IMR-90 (cell line): ENCODE data around the gene TMEM143. TPM values are rescaled to one million over a fixed set of nuclear protein-coding genes. Genes with fewer than 3 reads are reported as not detected.

Source experiments
- ATAC-seq: fragments of 200-7000 bp; cut with Tn5 transposase; 2 replicates; pipeline ENCODE4 v1.9.1; 2020; ENCODE audit warnings: low read depth, mild to moderate bottlenecking, moderate library complexity
- BruUV-seq: library from RNA; stranded (reverse); fragments of 400-500 nt; replicated peaks from 2 replicates; lab custom pipeline; 2021; lab: Mats Ljungman, UMichigan
- CTCF ChIA-PET: fragments of 300-600 bp; formaldehyde crosslinking; extraction: SDS; loops from one replicate; lab custom pipeline; 2021; ENCODE audit warnings: antibody characterized with exemption; lab: Yijun Ruan, JAX
- POLR2A ChIA-PET: fragments of 300-600 bp; sonication (Branson Sonifier 250); formaldehyde crosslinking; loops from one replicate; lab custom pipeline; 2022; ENCODE audit warnings: antibody characterized with exemption; ENCODE audit not compliant: unreplicated experiment; lab: Charles Lee
- DNase-seq: peaks from one replicate; pipeline ENCODE4 v3.0.0; 2013
- H2AFZ ChIP-seq: replicated peaks from 2 replicates; pipeline ENCODE3; 2013; ENCODE audit warnings: low read length, mild to moderate bottlenecking; ENCODE audit not compliant: poor library complexity
- H2AK5ac ChIP-seq: 2 replicates; pipeline ENCODE4 v1.6.1; 2013; ENCODE audit warnings: low read depth, low read length, inconsistent platforms
- H2AK9ac ChIP-seq: replicated peaks from 2 replicates; pipeline ENCODE3; 2013; ENCODE audit warnings: mild to moderate bottlenecking, low read depth, low read length, moderate library complexity; ENCODE audit not compliant: poor library complexity
- H2BK120ac ChIP-seq: 2 replicates; pipeline ENCODE4 v1.6.1; 2013; ENCODE audit warnings: low read depth, low read length, inconsistent platforms
- H2BK15ac ChIP-seq: 3 replicates; pipeline ENCODE4 v1.6.1; 2013; ENCODE audit warnings: low read depth, low read length, inconsistent platforms
- H2BK20ac ChIP-seq: 2 replicates; pipeline ENCODE4 v1.6.1; 2013; ENCODE audit warnings: low read depth, mild to moderate bottlenecking, inconsistent platforms, low read length, moderate library complexity
- H2BK5ac ChIP-seq: 2 replicates; pipeline ENCODE4 v1.6.1; 2013; ENCODE audit warnings: mild to moderate bottlenecking, low read depth, low read length, inconsistent platforms; ENCODE audit not compliant: poor library complexity, severe bottlenecking
- H3K14ac ChIP-seq: replicated peaks from 2 replicates; pipeline ENCODE4 v1.6.1; 2013; ENCODE audit warnings: low read depth, low read length, inconsistent platforms
- H3K18ac ChIP-seq: 2 replicates; pipeline ENCODE4 v1.6.1; 2013; ENCODE audit warnings: low read depth, low read length, control low read depth
- H3K23ac ChIP-seq: 2 replicates; pipeline ENCODE4 v1.6.1; 2013; ENCODE audit warnings: low read depth, low read length, inconsistent platforms
- H3K27ac ChIP-seq: 2 replicates; pipeline ENCODE4 v1.5.1; 2013; ENCODE audit warnings: mild to moderate bottlenecking, control low read depth, low read length; ENCODE audit not compliant: insufficient read depth
- H3K27me3 ChIP-seq: 2 replicates; pipeline ENCODE4 v1.6.1; 2013; ENCODE audit warnings: low read length; ENCODE audit not compliant: control insufficient read depth, insufficient read depth
- H3K36me3 ChIP-seq: 2 replicates; pipeline ENCODE4 v1.6.1; 2013; ENCODE audit warnings: low read length, mixed read lengths; ENCODE audit not compliant: control insufficient read depth, insufficient read depth
- H3K4ac ChIP-seq: 2 replicates; pipeline ENCODE4 v1.6.1; 2013; ENCODE audit warnings: low read depth, low read length, inconsistent platforms
- H3K4me1 ChIP-seq: 2 replicates; pipeline ENCODE4 v1.6.1; 2013; ENCODE audit warnings: low read length, mixed read lengths; ENCODE audit not compliant: control insufficient read depth, insufficient read depth
- H3K4me2 ChIP-seq: 2 replicates; pipeline ENCODE4 v1.6.1; 2013; ENCODE audit warnings: low read depth, mild to moderate bottlenecking, control low read depth, low read length, moderate library complexity
- H3K4me3 ChIP-seq: 2 replicates; pipeline ENCODE4 v1.5.1; 2013; ENCODE audit warnings: low read depth, mild to moderate bottlenecking, control low read depth, low read length, moderate library complexity; ENCODE audit not compliant: insufficient read depth
- H3K56ac ChIP-seq: 2 replicates; pipeline ENCODE4 v1.6.1; 2013; ENCODE audit warnings: low read length, inconsistent platforms; ENCODE audit not compliant: insufficient read depth; ENCODE audit errors: extremely low read depth
- H3K79me1 ChIP-seq, 2 experiments: 2 replicates each; pipeline ENCODE4 v1.6.1; 2013; ENCODE audit warnings: low read length in 2 of 2, inconsistent platforms in 1 of 2, low read depth in 1 of 2
- H3K9ac ChIP-seq: 2 replicates; pipeline ENCODE4 v1.6.1; 2013; ENCODE audit warnings: low read depth, low read length, control low read depth
- H3K9me1 ChIP-seq: 2 replicates; pipeline ENCODE4 v1.6.1; 2013; ENCODE audit warnings: low read length, inconsistent platforms; ENCODE audit not compliant: insufficient read depth
- H3K9me3 ChIP-seq: 2 replicates; pipeline ENCODE4 v1.6.1; 2013; ENCODE audit warnings: low read length; ENCODE audit not compliant: control insufficient read depth, insufficient read depth
- H4K20me1 ChIP-seq: 2 replicates; pipeline ENCODE4 v1.6.1; 2013; ENCODE audit warnings: low read length, inconsistent platforms; ENCODE audit not compliant: insufficient read depth
- H4K5ac ChIP-seq: 2 replicates; pipeline ENCODE4 v1.6.1; 2013; ENCODE audit warnings: mild to moderate bottlenecking, low read depth, low read length, control low read depth
- H4K8ac ChIP-seq, 2 experiments: 2 replicates each; pipeline ENCODE4 v1.6.1; 2013; ENCODE audit warnings: low read depth in 2 of 2, low read length in 2 of 2, control low read depth in 1 of 2, inconsistent platforms in 1 of 2
- H4K91ac ChIP-seq: 2 replicates; pipeline ENCODE4 v1.6.1; 2013; ENCODE audit warnings: low read depth, low read length, inconsistent platforms; ENCODE audit not compliant: insufficient read depth
- CEBPB ChIP-seq: IDR thresholded peaks from 2 replicates; pipeline ENCODE4 v1.6.1; 2012; ENCODE audit warnings: low read depth, low read length, improper control_type of control experiment
- CTCF ChIP-seq: conservative IDR thresholded peaks from 2 replicates; pipeline ENCODE4 v1.5.1; 2012; ENCODE audit warnings: mild to moderate bottlenecking, low read depth, low read length, improper control_type of control experiment
- FOS ChIP-seq: fragments of 150-350 bp; IDR thresholded peaks from 2 replicates; pipeline ENCODE4 v1.6.1; 2016; ENCODE audit warnings: low read depth, low read length
- MAFK ChIP-seq: IDR thresholded peaks from 2 replicates; pipeline ENCODE4 v1.6.1; 2012; ENCODE audit warnings: low read depth, low read length, improper control_type of control experiment
- MXI1 ChIP-seq: IDR thresholded peaks from 2 replicates; pipeline ENCODE4 v1.6.1; 2012; ENCODE audit warnings: low read depth, mild to moderate bottlenecking, low read length, moderate library complexity, borderline replicate concordance
- NFE2L2 ChIP-seq: fragments of 150-350 bp; IDR thresholded peaks from 2 replicates; pipeline ENCODE4 v1.6.1; 2016; ENCODE audit warnings: low read depth, mild to moderate bottlenecking, low read length
- POLR2A ChIP-seq: IDR thresholded peaks from 2 replicates; pipeline ENCODE4 v1.6.1; 2012; ENCODE audit warnings: mild to moderate bottlenecking, low read depth, low read length
- RAD21 ChIP-seq: IDR thresholded peaks from 2 replicates; pipeline ENCODE4 v1.6.1; 2012; ENCODE audit warnings: low read length, improper control_type of control experiment
- RCOR1 ChIP-seq: IDR thresholded peaks from 2 replicates; pipeline ENCODE4 v1.6.1; 2012; ENCODE audit warnings: mild to moderate bottlenecking, low read length, improper control_type of control experiment; ENCODE audit not compliant: insufficient replicate concordance
- RFX5 ChIP-seq: IDR thresholded peaks from 2 replicates; pipeline ENCODE4 v1.8.0; 2012; ENCODE audit warnings: low read depth, mild to moderate bottlenecking, low read length, moderate library complexity
- SMC3 ChIP-seq: fragments of 150-350 bp; IDR thresholded peaks from 2 replicates; pipeline ENCODE4 v1.6.1; 2016; ENCODE audit warnings: low read depth, mild to moderate bottlenecking, antibody characterized with exemption, low read length, moderate library complexity
- WGBS, 2 experiments: methylation state at CpG; one replicate each; pipeline versions ENCODE4 v1.1.5 to v1.1.7; 2013; ENCODE audit warnings: missing lambda C conversion rate in 2 of 2; ENCODE audit not compliant: insufficient read length in 1 of 2; ENCODE audit errors: extremely low coverage in 2 of 2; 5-methylcytosine and 5-hydroxymethylcytosine counted together
- dilution Hi-C: fragments of 300-500 bp; cut with HindIII; formaldehyde crosslinking; loops from one replicate; pipeline ENCODE4 v1.14.3; 2018; ENCODE audit warnings: low sequenced_read_pairs; ENCODE audit not compliant: unreplicated experiment
- in situ Hi-C: fragments of 300-500 bp; cut with MboI; formaldehyde crosslinking; loops from 3 replicates; pipeline ENCODE4 v1.14.3; 2019; ENCODE audit warnings: low sequenced_read_pairs, inconsistent platforms, mixed read lengths
- intact Hi-C: fragments of 100-400 bp; cut with micrococcal nuclease; formaldehyde crosslinking; loops from 2 replicates; pipeline ENCODE4 v1.10.0; 2022
- polyA plus RNA-seq, 3 experiments: library from polyadenylated mRNA; depleted of rRNA; stranded (reverse); fragments of >200 nt; gene quantifications; 2 replicates each; pipeline ENCODE4 v1.2.3, GENCODE V29; 2012; ENCODE audit warnings: low replicate concordance in 1 of 3
- total RNA-seq: library from RNA; depleted of rRNA; stranded (reverse); fragments of >200 nt; gene quantifications from 2 replicates; pipeline ENCODE4 v1.2.3, GENCODE V29; 2012
- TF ChIP-seq, protein P1 (sequence below): fragments of 150-350 bp; IDR thresholded peaks from 2 replicates; pipeline ENCODE4 v1.6.1; 2016; ENCODE audit warnings: low read depth, mild to moderate bottlenecking, low read length, moderate library complexity, borderline replicate concordance

TMEM143 gene
- total and polyA plus RNA-seq, 2 of the 4 experiments (the other 2 are of a cell fraction) = 1.3 to 7.6 TPM

DNA sequence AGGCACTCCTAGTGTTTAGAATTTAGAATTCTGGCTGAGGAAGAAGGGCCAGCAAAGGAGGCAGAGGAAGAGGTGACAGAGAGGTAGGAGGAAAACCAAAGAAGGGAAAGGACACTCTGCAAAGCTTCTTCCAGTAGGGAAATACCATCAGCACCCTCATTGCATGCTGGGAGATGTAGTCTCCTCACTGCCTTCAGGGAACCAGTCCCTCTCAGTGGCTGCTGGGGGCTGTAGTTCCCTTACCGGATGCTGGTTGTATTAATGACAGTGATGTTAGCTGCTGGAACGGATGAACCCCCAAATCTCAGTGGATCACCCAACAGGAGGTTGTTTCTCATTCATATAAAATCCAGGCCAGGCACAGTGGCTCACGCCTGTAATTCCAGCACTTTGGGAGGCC is 39.9 kb upstream of the TMEM143 start:
- H3K9me1 ChIP-seq = no peaks in the 10 kb centered on the region
- BruUV-seq = no TSS peak
- no peak overlapping the region for H4K91ac ChIP-seq
- peak overlapping the region; percentile 60; the same call in 1 of the 2 replicates for H3K14ac ChIP-seq
- no peaks in the 10 kb centered on the region for H3K36me3 ChIP-seq
- H2BK15ac ChIP-seq = no peak overlapping the region
- no peak overlapping the region; the same call in 1 of the 2 replicates for H3K4ac ChIP-seq
- H3K9ac ChIP-seq = no peak overlapping the region
- POLR2A ChIA-PET = interaction anchor here (0.6 kb wide), 1 partner anchor 10 kb away, joined by 3 read pairs; the partner anchor contains the start of gene GRIN2D
- H3K4me2 ChIP-seq = no peak overlapping the region
- H3K27ac ChIP-seq = no peak overlapping the region
- ATAC-seq (peak; percentile 82), DNase-seq (peak; percentile 71)
- no peaks in the 10 kb centered on the region for H3K9me3 ChIP-seq
- H2BK5ac ChIP-seq = no peak overlapping the region
- peaks cover 2% of the 10 kb centered on the region; the same call in 1 of the 2 replicates for H3K27me3 ChIP-seq
- intact Hi-C loops = no loop called here
- peak overlapping the region; percentile 85 for H2AK9ac ChIP-seq
- no peak overlapping the region for H3K56ac ChIP-seq
- peak overlapping the region; percentile 18; the same call in 1 of the 2 replicates for H4K5ac ChIP-seq
- no CpG with 5 or more reads among the region's 3 CpGs for WGBS, 2 experiments
- no peaks in the 10 kb centered on the region for H4K20me1 ChIP-seq
- dilution Hi-C loops = no loop called here
- CTCF ChIA-PET = no interaction called here
- H3K18ac ChIP-seq = no peak overlapping the region
- H3K79me1 ChIP-seq = no peaks in the 10 kb centered on the region
- in situ Hi-C loops = no loop called here
- no peak overlapping the region for H2BK120ac ChIP-seq
- H3K4me1 ChIP-seq = no peaks in the 10 kb centered on the region
- H3K23ac ChIP-seq = no peak overlapping the region
- H3K4me3 ChIP-seq = no peak overlapping the region
- TF ChIP-seq, protein P1, sequence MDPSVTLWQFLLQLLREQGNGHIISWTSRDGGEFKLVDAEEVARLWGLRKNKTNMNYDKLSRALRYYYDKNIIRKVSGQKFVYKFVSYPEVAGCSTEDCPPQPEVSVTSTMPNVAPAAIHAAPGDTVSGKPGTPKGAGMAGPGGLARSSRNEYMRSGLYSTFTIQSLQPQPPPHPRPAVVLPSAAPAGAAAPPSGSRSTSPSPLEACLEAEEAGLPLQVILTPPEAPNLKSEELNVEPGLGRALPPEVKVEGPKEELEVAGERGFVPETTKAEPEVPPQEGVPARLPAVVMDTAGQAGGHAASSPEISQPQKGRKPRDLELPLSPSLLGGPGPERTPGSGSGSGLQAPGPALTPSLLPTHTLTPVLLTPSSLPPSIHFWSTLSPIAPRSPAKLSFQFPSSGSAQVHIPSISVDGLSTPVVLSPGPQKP = no peak
- TF ChIP-seq NFE2L2 (no peak), CTCF (no peak), CEBPB (no peak), FOS (no peak), RCOR1 (no peak), SMC3 (no peak), MAFK (no peak), RAD21 (no peak), POLR2A (no peak), MXI1 (no peak), RFX5 (no peak)
- no peak overlapping the region for H2BK20ac ChIP-seq
- H2AK5ac ChIP-seq = no peak overlapping the region
- peak overlapping the region; percentile 90 for H2AFZ ChIP-seq
- H4K8ac ChIP-seq = peak overlapping the region in 1 of 2 experiments; percentile 97; a peak in 3 of 4 replicates
